PFSK-1 (cell line): Measurements from ENCODE around the gene C19orf25.

Experiments
- FOXP2 ChIP-seq: optimal IDR thresholded peaks from 2 replicates; pipeline ENCODE3; 2011; ENCODE audit warnings: borderline replicate concordance, control low read depth, inconsistent platforms; ENCODE audit not compliant: insufficient read depth; ENCODE audit errors: extremely low read length, extremely low read depth
- POLR2AphosphoS5 ChIP-seq: IDR thresholded peaks from 2 replicates; pipeline ENCODE4 v1.6.1; 2012; ENCODE audit warnings: low read depth, mild to moderate bottlenecking, control low read depth, low read length, moderate library complexity
- SIN3A ChIP-seq: IDR thresholded peaks from 2 replicates; pipeline ENCODE4 v1.6.1; 2012; ENCODE audit warnings: mild to moderate bottlenecking, low read length, moderate library complexity, borderline replicate concordance; ENCODE audit not compliant: insufficient read depth
- TAF1 ChIP-seq: IDR thresholded peaks from 2 replicates; pipeline ENCODE4 v1.6.1; 2012; ENCODE audit warnings: low read length, control low read depth, borderline replicate concordance; ENCODE audit not compliant: insufficient read depth
- TF ChIP-seq, protein P1 (sequence below), 2 experiments: IDR thresholded peaks; 2 replicates each; pipeline versions ENCODE4 v1.6.1 to v1.8.0; 2011 to 2012; ENCODE audit warnings: low read depth in 2 of 2, low read length in 2 of 2, control low read depth in 1 of 2, inconsistent platforms in 1 of 2, mild to moderate bottlenecking in 1 of 2, moderate library complexity in 1 of 2; ENCODE audit not compliant: insufficient read depth in 1 of 2

Gene C19orf25

GRCh38 chr19:1481224-1481892 lies 2.3 kb upstream of the C19orf25 start:
- no peak for TF ChIP-seq TAF1
- TF ChIP-seq, protein P1, sequence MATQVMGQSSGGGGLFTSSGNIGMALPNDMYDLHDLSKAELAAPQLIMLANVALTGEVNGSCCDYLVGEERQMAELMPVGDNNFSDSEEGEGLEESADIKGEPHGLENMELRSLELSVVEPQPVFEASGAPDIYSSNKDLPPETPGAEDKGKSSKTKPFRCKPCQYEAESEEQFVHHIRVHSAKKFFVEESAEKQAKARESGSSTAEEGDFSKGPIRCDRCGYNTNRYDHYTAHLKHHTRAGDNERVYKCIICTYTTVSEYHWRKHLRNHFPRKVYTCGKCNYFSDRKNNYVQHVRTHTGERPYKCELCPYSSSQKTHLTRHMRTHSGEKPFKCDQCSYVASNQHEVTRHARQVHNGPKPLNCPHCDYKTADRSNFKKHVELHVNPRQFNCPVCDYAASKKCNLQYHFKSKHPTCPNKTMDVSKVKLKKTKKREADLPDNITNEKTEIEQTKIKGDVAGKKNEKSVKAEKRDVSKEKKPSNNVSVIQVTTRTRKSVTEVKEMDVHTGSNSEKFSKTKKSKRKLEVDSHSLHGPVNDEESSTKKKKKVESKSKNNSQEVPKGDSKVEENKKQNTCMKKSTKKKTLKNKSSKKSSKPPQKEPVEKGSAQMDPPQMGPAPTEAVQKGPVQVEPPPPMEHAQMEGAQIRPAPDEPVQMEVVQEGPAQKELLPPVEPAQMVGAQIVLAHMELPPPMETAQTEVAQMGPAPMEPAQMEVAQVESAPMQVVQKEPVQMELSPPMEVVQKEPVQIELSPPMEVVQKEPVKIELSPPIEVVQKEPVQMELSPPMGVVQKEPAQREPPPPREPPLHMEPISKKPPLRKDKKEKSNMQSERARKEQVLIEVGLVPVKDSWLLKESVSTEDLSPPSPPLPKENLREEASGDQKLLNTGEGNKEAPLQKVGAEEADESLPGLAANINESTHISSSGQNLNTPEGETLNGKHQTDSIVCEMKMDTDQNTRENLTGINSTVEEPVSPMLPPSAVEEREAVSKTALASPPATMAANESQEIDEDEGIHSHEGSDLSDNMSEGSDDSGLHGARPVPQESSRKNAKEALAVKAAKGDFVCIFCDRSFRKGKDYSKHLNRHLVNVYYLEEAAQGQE (IDR thresholded peaks at IDR 0.05; ENCODE audit: insufficient read depth in 1 of 2, low read depth in 2 of 2, low read length in 2 of 2) = no peak
- TF ChIP-seq POLR2AphosphoS5 = no peak
- TF ChIP-seq SIN3A = no peak
- TF ChIP-seq FOXP2 = no peak

DNA sequence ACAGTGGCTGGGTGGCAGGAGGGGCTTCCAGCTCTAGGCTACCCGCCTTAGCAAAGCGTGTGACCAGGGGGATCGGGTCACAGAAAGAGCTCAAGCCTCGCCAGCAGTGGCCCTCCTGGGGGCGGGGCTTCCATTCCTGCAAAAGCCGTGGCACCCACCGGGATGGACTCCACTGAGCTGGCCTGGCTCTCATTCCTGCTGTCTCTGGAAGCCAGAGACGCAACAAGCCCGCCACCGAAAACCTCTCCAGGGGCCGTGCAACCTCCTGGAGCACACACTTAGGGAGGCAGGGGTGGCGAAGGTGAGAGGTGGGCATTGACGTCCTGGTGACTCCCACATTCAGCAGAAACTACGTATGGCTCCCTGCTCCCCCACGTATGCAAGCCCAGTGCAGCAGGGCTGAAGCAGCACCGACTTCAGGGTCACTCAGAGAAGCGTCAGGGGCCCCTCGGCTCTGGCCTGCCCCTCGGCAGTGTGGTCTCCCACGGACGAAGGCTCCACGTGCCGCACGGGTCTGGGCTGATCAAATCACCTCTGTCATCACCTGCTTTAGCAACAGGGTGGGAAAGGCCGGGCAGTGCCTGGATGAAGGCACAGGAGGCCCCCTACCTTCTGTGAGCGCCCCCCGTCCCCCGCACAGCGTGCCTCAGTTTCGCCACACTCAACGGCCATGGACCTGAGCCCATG lies 3.1 kb downstream of the C19orf25 start:
- TF ChIP-seq TAF1 (no peak), POLR2AphosphoS5 (no peak), FOXP2 (no peak), SIN3A (no peak)
- TF ChIP-seq, protein P1 (IDR thresholded peaks at IDR 0.05; ENCODE audit: insufficient read depth in 1 of 2, low read depth in 2 of 2, low read length in 2 of 2) = no peak

DNA sequence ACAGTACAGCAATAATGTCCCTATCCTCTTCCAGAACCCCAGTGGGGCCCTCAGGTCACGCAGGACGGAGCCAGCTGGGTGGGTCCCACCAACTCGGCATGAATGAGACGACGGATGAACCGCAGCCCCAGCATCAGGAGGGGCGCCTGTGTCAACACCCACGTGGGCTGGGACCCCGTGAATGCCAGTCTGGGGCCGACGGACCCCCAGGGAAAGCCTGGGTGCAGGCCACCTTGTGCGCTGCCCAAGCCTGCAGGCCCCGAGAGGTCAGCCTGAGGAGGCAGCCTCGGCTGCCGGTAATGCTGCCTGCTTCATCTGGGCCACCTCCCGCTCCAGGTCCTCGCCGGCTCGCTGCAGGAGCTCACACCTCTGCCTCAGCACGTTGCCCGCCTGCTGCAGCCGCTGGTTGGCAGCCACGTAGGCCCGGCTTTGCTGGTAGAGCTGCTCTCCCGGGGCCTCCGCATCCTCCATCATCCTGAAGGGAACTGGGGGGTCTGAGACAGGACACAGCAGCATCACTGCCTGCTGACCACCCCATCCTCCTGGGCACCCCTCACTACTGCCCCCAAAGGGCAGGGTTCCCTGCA lies 4.2 kb downstream of the C19orf25 start:
- TF ChIP-seq SIN3A = no peak
- TF ChIP-seq FOXP2 = no peak
- no peak for TF ChIP-seq POLR2AphosphoS5
- TF ChIP-seq, protein P1 (IDR thresholded peaks at IDR 0.05; ENCODE audit: insufficient read depth in 1 of 2, low read depth in 2 of 2, low read length in 2 of 2) = no peak
- TF ChIP-seq TAF1 = no peak

DNA sequence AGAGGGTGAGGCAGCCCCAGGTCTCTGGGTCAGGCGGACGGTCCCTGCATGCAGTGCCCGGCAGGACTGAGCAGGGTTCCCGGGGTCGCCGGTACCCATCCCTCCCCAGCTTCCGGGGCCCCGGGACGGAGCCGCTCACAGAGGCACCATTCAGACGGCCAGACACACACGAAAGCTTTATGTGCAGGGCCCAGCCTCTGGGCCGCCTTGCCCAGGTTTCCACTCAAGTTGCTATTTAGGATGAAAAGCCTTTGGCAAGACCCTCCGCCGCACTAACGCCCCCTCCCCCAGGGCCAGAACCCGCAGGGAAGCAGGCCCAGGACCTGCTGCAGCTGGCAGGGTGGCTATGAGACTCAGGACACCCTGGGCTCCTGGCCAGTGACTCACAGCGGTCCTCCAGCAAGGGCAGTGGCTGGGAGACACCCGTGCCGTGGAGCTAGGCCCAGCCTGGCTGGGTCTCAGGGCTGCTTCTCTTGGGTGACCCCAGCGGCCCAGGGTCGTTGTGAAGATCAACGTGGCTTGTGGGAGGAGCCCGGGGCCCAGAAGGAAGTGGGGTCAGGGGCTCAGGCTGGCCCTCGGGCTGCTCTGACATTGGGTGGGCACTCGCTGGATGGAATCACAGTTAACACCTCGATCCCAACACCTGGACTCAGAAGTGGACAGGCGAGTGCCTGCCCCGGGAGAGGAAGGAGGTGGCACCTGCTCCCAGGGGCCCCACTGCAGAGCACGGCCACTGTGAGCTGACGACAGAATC lies 4.8 kb downstream of the C19orf25 start:
- TF ChIP-seq, protein P1 (IDR thresholded peaks at IDR 0.05; ENCODE audit: insufficient read depth in 1 of 2, low read depth in 2 of 2, low read length in 2 of 2) = no peak
- no peak for TF ChIP-seq TAF1
- TF ChIP-seq FOXP2 = no peak
- TF ChIP-seq POLR2AphosphoS5 = no peak
- TF ChIP-seq SIN3A = no peak
